GM12865 (cell line): ENCODE measurements around the gene TTLL1.

ENCODE experiments used
- DNase-seq: peaks from one replicate; pipeline ENCODE4 v3.0.0; 2010; ENCODE audit warnings: low read depth
- H3K4me3 ChIP-seq: 2 replicates; pipeline ENCODE4 v1.5.1; 2011; ENCODE audit warnings: mild to moderate bottlenecking, low read depth, low read length, control low read depth
- TF ChIP-seq, protein P1 (sequence below): IDR thresholded peaks from 2 replicates; pipeline ENCODE4 v1.5.1; 2011; ENCODE audit warnings: low read length, control low read depth, low read depth, inconsistent platforms; ENCODE audit not compliant: insufficient read depth; ENCODE audit errors: missing control alignments

Gene TTLL1

DNA sequence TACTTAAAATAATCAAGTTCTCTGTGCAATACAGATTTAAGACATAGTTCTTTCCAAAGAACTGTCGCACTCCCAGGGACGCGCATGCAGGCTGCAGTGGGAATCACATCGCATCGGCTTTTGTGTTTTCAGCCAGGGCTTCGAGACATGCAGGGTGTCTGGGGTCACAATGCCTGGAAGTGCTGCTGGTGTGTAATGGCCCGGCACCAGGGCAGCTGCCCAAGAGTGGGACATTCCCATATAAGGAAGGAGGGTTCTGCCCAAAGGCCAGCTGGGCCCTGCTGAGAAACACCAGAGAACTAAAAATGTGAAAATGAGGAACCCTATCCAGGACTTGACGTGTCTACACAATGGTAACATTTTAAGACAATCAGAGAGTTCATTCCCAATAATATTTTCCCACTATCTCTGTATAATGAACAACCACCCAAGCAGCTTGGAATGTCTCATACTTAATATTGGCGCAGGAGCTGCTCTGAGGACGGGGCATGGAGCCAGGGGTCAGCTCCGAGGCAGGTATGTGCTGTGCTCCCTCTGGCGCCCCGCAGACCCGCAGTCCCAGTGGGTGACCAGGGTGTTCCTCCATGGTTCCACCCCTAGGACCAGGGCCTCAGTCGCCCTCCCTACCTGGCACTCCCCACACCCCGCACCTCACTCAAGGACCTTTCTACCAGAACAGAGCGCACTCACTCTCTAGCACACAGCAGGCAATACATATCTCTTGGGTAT lies 42.7 kb upstream of the TTLL1 start:
- no peak overlapping the region for H3K4me3 ChIP-seq
- no peak for DNase-seq
- TF ChIP-seq, protein P1, sequence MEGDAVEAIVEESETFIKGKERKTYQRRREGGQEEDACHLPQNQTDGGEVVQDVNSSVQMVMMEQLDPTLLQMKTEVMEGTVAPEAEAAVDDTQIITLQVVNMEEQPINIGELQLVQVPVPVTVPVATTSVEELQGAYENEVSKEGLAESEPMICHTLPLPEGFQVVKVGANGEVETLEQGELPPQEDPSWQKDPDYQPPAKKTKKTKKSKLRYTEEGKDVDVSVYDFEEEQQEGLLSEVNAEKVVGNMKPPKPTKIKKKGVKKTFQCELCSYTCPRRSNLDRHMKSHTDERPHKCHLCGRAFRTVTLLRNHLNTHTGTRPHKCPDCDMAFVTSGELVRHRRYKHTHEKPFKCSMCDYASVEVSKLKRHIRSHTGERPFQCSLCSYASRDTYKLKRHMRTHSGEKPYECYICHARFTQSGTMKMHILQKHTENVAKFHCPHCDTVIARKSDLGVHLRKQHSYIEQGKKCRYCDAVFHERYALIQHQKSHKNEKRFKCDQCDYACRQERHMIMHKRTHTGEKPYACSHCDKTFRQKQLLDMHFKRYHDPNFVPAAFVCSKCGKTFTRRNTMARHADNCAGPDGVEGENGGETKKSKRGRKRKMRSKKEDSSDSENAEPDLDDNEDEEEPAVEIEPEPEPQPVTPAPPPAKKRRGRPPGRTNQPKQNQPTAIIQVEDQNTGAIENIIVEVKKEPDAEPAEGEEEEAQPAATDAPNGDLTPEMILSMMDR = no peak

DNA sequence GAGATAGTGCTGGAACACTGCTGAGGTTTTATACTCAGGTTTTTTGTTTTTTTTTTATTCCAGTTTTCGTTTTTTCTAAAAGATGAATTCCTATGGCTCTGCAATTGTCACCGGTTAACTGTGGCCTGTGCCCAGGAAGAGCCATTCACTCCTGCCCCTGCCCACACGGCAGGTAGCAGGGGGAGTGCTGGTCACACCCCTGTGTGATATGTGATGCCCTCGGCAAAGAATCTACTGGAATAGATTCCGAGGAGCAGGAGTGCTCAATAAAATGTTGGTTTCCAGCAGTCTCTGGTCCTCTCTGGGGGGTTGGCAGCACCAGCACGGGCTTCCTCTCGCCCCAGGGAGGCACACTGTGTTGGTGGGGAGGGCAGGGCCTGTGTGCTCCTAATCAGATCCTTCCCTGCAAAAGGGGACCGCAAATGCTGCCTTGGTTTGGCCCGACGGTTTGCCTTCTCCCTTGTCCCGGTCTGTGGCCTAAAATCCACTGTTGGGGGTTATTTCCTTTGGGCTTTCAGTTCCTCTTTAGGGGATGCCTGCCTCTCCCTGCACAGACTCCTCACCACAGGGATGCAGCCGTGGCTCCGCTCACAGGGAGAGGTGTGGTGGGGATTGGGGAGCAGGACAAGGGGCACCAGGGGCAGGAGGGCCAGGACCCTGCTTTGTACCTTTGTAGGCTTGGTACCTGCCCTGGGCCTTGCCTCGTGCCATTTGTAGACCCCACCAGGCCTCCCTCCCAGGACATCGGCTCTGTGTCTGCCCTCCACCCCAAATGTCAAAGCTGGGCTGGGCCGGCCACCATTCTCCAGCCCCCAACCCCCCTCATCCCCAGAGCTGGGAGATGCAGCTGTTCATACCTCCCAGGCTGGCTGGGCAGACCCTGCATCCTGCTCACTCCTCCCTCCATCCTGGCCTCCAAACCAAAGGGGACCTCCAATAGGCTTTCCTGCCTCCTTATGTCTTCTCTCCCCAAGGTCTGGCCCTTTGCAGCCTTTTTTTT lies 40.5 kb upstream of the TTLL1 start:
- DNase-seq = no peak
- no peak overlapping the region for H3K4me3 ChIP-seq
- TF ChIP-seq, protein P1 = no peak

DNA sequence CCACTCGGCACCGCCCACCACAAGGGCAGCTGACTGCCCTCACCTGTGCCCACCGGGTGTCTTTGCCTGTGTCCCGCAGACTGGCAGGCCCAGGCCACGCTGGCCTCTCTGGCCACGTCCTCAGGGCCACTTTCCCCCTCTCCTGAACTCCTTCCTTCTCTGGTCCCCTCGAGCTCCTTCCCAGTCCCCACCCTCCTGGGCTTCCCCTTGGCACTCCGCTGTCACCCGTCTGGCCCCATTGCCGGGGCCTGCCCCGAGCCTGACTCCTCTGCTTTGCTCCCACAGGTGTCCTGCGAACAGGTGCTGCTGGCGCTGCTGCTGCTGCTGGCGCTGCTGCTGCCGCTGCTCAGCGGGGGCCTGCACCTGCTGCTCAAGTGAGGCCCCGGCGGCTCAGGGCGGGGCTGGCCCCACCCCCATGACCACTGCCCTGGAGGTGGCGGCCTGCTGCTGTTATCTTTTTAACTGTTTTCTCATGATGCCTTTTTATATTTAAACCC lies 39.8 kb upstream of the TTLL1 start:
- DNase-seq = no peak
- TF ChIP-seq, protein P1 = no peak
- H3K4me3 ChIP-seq = no peak overlapping the region

- DNase-seq = no peak
- TF ChIP-seq, protein P1 = no peak
- no peak overlapping the region for H3K4me3 ChIP-seq
These were observed 38.9 kb upstream of the TTLL1 start for GRCh38 chr22:43128116-43128515.

- no peak for DNase-seq
- no peak overlapping the region for H3K4me3 ChIP-seq
- TF ChIP-seq, protein P1 = no peak
These were observed 38.1 kb upstream of the TTLL1 start for GRCh38 chr22:43127166-43127908.

- TF ChIP-seq, protein P1 = no peak
- H3K4me3 ChIP-seq = no peak overlapping the region
- no peak for DNase-seq
These were observed 37.4 kb upstream of the TTLL1 start for GRCh38 chr22:43126501-43127165.
